Peyer's patch (tissue), 4 donors: ENCODE data around the gene LEMD2.

ENCODE experiments used
- POLR2A ChIP-seq, 2 donors: fragments of 450-650 bp; IDR thresholded peaks; one replicate each; pipeline ENCODE4 v1.5.1; 2017; ENCODE audit warnings: antibody characterized with exemption in 2 of 2, mild to moderate bottlenecking in 2 of 2, moderate library complexity in 2 of 2
- TF ChIP-seq, protein P1 (sequence below), 6 experiments: fragments of 450-650 bp in 4 of 6; fragments of 200-600 bp in 2 of 6; sonication (generic) in 1 of 6; IDR thresholded peaks; one replicate each; pipeline ENCODE4 v1.5.1; 2017 to 2019; ENCODE audit warnings: antibody characterized with exemption in 6 of 6, mild to moderate bottlenecking in 3 of 6, moderate library complexity in 1 of 6

DNA sequence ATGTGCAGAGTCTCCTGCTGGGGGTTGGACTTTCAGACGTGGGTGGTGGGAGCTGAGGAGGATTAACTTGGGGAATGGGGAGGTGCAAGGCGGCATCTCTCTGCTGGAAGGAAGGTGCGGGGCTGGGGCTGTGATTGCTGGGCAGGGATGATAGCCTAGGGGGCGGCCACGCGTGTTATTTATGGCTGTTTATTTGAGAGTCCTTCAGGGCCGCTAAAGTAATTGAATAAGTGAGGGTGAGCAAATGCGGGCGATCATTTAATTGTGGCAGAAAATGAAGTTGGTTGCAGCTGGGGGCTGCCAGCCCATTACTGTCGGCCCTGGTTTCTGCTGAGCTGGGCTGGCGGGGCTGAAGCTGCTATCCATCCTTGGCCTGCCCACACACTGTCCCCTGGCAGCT is 34.7 kb downstream of the LEMD2 start:
- TF ChIP-seq, protein P1, sequence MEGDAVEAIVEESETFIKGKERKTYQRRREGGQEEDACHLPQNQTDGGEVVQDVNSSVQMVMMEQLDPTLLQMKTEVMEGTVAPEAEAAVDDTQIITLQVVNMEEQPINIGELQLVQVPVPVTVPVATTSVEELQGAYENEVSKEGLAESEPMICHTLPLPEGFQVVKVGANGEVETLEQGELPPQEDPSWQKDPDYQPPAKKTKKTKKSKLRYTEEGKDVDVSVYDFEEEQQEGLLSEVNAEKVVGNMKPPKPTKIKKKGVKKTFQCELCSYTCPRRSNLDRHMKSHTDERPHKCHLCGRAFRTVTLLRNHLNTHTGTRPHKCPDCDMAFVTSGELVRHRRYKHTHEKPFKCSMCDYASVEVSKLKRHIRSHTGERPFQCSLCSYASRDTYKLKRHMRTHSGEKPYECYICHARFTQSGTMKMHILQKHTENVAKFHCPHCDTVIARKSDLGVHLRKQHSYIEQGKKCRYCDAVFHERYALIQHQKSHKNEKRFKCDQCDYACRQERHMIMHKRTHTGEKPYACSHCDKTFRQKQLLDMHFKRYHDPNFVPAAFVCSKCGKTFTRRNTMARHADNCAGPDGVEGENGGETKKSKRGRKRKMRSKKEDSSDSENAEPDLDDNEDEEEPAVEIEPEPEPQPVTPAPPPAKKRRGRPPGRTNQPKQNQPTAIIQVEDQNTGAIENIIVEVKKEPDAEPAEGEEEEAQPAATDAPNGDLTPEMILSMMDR (IDR thresholded peaks at IDR 0.05) = no peak
- no peak for TF ChIP-seq POLR2A (IDR thresholded peaks at IDR 0.05)
